SK-N-SH treated with all-trans-retinoic acid at 6 μM for 48 hours (cell line): ENCODE measurements around the gene BTG4.
A peak's percentile ranks its signal among the peaks of the same experiment; 100 is the strongest.

Experiments used
- ATAC-seq: fragments of 200-7000 bp; cut with Tn5 transposase; 3 replicates; pipeline ENCODE4 v1.9.1; 2020; ENCODE audit warnings: mild to moderate bottlenecking, moderate library complexity
- ARNTL ChIP-seq: fragments of 450-650 bp; formaldehyde crosslinking; IDR thresholded peaks from 2 replicates; pipeline ENCODE4 v1.5.0; 2020; ENCODE audit warnings: low read depth, mild to moderate bottlenecking, moderate library complexity, borderline replicate concordance
- BACH2 ChIP-seq: fragments of 250-450 bp; sonication (Bioruptor Pico); IDR thresholded peaks from 2 replicates; pipeline ENCODE4 v1.9.0; 2021; ENCODE audit warnings: mild to moderate bottlenecking, borderline replicate concordance
- CSDC2 ChIP-seq: fragments of 250-450 bp; sonication (Bioruptor Pico); IDR thresholded peaks from 2 replicates; pipeline ENCODE4 v1.5.0; 2020; ENCODE audit warnings: mild to moderate bottlenecking, moderate library complexity
- ISL1 ChIP-seq: fragments of 250-450 bp; sonication (Bioruptor Pico); IDR thresholded peaks from 2 replicates; pipeline ENCODE4 v2.1.2; 2022; ENCODE audit warnings: mild to moderate bottlenecking, moderate library complexity
- OSR1 ChIP-seq: fragments of 250-450 bp; sonication (Bioruptor Pico); IDR thresholded peaks from 2 replicates; pipeline ENCODE4 v1.8.0; 2022; ENCODE audit warnings: moderate library complexity, mild to moderate bottlenecking, inconsistent platforms
- POU6F1 ChIP-seq: fragments of 250-450 bp; sonication (Bioruptor Pico); IDR thresholded peaks from 2 replicates; pipeline ENCODE4 v1.8.0; 2021; ENCODE audit warnings: low read depth, mild to moderate bottlenecking, moderate library complexity, borderline replicate concordance
- PPARA ChIP-seq: fragments of 250-450 bp; sonication (Bioruptor Pico); IDR thresholded peaks from 2 replicates; pipeline ENCODE4 v1.5.0; 2020; ENCODE audit warnings: mild to moderate bottlenecking, borderline replicate concordance
- SNAI2 ChIP-seq: fragments of 250-450 bp; sonication (Bioruptor Pico); IDR thresholded peaks from 2 replicates; pipeline ENCODE4 v1.5.0; 2020; ENCODE audit warnings: mild to moderate bottlenecking, moderate library complexity
- TOX ChIP-seq: fragments of 250-450 bp; sonication (Bioruptor Pico); IDR thresholded peaks from 2 replicates; pipeline ENCODE4 v1.8.0; 2021; ENCODE audit warnings: mild to moderate bottlenecking, moderate library complexity, borderline replicate concordance
- TSHZ2 ChIP-seq: fragments of 250-450 bp; sonication (Bioruptor Pico); IDR thresholded peaks from 2 replicates; pipeline ENCODE4 v1.5.0; 2020; ENCODE audit warnings: mild to moderate bottlenecking, moderate library complexity
- ZFP3 ChIP-seq: fragments of 250-450 bp; sonication (Bioruptor Pico); IDR thresholded peaks from 2 replicates; pipeline ENCODE4 v1.5.0; 2020; ENCODE audit warnings: mild to moderate bottlenecking, moderate library complexity
- ZNF70 ChIP-seq: fragments of 450-650 bp; formaldehyde crosslinking; IDR thresholded peaks from 2 replicates; pipeline ENCODE4 v1.5.0; 2020; ENCODE audit warnings: mild to moderate bottlenecking, moderate library complexity
- ZNF8 ChIP-seq: fragments of 450-650 bp; formaldehyde crosslinking; IDR thresholded peaks from 2 replicates; pipeline ENCODE4 v1.5.0; 2020; ENCODE audit warnings: mild to moderate bottlenecking, moderate library complexity
- TF ChIP-seq, protein P1 (sequence below): fragments of 250-450 bp; sonication (Bioruptor Pico); IDR thresholded peaks from 2 replicates; pipeline ENCODE4 v1.8.0; 2020; ENCODE audit warnings: mild to moderate bottlenecking, moderate library complexity, borderline replicate concordance
- TF ChIP-seq, protein P2 (sequence below): fragments of 250-450 bp; sonication (Bioruptor Pico); IDR thresholded peaks from 2 replicates; pipeline ENCODE4 v1.5.1; 2021; ENCODE audit warnings: mild to moderate bottlenecking, moderate library complexity

The BTG4 gene

DNA sequence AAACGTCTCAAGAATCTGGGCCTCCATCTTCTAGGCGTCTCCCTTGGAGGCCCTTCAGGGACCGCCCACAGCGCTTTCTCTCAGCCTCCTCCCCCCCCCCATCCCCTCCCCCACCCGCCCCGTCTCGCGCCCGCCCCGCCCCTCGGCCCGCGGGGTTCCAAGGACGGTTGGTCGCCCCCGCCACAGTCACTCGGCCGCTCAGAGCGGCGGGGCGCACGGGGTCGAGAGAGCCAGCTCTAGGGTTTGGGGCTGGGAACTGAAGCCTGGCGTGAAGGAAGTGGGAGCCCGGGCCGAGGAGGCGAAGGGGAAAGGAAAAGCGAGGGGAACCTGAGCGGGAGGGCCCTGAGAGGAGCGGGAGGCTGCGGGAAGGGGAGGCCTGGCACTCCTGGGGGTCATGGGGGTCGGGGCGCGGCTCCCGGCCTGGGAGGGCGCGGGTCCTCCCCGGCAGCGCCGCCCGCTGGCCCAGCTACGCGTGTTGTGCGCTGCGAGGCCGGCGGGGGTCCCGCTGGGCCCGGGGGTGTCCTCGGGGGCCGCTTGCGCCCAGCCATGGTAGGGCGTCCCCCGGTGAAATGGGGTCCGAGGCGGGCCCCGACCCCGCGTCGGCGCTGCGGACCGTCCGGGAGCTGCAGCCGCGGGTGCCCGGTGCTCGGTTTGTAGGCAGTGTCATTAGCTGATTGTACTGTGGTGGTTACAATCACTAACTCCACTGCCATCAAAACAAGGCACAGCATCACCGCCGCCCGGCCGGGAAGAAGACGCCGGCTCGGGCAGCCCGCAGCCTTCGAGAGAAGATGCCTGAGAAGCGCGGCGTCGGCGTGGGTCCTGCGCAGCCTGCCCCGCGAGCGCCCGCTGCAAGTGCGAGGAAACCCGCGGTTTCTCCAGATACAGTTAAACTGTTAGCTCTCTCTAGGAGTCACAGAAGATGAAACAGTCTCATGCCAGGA lies at the start of gene BTG4:
BTG4 (minus strand) TSS at position 91 of the 944 bp plus-strand sequence. CDS start 13,610 bp downstream, outside the sequence.
- peak; percentile 30 for ATAC-seq
- TF ChIP-seq ZFP3 (CRISPR knock-in tag) = no peak
- no peak for TF ChIP-seq ZNF8
- TF ChIP-seq, protein P1, sequence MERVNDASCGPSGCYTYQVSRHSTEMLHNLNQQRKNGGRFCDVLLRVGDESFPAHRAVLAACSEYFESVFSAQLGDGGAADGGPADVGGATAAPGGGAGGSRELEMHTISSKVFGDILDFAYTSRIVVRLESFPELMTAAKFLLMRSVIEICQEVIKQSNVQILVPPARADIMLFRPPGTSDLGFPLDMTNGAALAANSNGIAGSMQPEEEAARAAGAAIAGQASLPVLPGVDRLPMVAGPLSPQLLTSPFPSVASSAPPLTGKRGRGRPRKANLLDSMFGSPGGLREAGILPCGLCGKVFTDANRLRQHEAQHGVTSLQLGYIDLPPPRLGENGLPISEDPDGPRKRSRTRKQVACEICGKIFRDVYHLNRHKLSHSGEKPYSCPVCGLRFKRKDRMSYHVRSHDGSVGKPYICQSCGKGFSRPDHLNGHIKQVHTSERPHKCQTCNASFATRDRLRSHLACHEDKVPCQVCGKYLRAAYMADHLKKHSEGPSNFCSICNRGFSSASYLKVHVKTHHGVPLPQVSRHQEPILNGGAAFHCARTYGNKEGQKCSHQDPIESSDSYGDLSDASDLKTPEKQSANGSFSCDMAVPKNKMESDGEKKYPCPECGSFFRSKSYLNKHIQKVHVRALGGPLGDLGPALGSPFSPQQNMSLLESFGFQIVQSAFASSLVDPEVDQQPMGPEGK (CRISPR knock-in tag) = no peak
- TF ChIP-seq OSR1 = no peak

DNA sequence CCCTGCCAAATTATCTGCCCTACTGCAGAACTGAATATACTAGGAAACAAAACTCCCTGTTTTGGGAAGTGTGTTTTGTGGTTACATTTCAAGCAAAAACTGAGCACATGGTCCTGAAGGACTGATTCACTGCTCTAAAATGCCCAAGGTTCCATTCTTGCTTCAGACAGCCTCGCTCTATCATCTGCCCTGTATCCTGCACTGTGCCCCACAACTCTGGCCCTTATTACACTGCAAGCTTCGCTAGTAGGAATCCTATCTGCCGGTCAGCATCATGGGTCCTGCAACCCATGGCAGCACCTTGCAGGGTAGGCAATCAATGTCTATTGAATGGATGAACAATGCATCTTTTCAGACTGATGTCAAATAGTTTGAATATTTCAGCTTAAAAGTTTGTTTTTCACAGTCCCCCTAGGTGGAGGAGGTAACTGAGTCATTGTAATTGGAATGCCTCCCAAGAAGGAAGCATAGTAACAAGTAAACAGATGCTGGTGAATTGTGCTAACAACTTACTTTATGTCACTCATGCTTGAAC lies 49.7 kb upstream of the BTG4 start:
- TF ChIP-seq, protein P1 (CRISPR knock-in tag) = no peak
- TF ChIP-seq, protein P2, sequence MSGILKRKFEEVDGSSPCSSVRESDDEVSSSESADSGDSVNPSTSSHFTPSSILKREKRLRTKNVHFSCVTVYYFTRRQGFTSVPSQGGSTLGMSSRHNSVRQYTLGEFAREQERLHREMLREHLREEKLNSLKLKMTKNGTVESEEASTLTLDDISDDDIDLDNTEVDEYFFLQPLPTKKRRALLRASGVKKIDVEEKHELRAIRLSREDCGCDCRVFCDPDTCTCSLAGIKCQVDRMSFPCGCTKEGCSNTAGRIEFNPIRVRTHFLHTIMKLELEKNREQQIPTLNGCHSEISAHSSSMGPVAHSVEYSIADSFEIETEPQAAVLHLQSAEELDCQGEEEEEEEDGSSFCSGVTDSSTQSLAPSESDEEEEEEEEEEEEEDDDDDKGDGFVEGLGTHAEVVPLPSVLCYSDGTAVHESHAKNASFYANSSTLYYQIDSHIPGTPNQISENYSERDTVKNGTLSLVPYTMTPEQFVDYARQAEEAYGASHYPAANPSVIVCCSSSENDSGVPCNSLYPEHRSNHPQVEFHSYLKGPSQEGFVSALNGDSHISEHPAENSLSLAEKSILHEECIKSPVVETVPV = no peak
- TF ChIP-seq PPARA (CRISPR knock-in tag) (no peak), BACH2 (CRISPR knock-in tag) (no peak), ZFP3 (CRISPR knock-in tag) (0 out of 2 replicates have a peak, but pooled peaks have one; percentile 53), CSDC2 (CRISPR knock-in tag) (no peak; the same call in 1 of the 2 replicates), ISL1 (peak; percentile 66)
- TF ChIP-seq, all 23 proteins: peak for 2
- ATAC-seq = peak; percentile 36

- TF ChIP-seq ZNF70 (no peak), TOX (CRISPR knock-in tag) (no peak), ISL1 (no peak), SNAI2 (CRISPR knock-in tag) (no peak), ARNTL (CRISPR knock-in tag) (no peak), BACH2 (CRISPR knock-in tag) (no peak), CSDC2 (CRISPR knock-in tag) (no peak), TSHZ2 (CRISPR knock-in tag) (no peak)
- no peak for ATAC-seq
These were observed 49.1 kb upstream of the BTG4 start for GRCh38 chr11:111561306-111561705.

GRCh38 chr11:111560800-111561199 lies 48.6 kb upstream of the BTG4 start:
- TF ChIP-seq CSDC2 (CRISPR knock-in tag) (no peak), POU6F1 (CRISPR knock-in tag) (no peak)
- TF ChIP-seq, all 23 proteins: peak for 0
- ATAC-seq = no peak
